Loucy (cell line): Measurements from ENCODE around the gene HELZ.
"Not testable (repeated sequence)": the region's sequence is repeated elsewhere in the genome, so short reads cannot be mapped to it uniquely, and the experiment has no call there.

Source experiments
- EZH2phosphoT487 ChIP-seq: fragments of 200-600 bp; IDR thresholded peaks from 2 replicates; pipeline ENCODE4 v1.6.1; 2018; ENCODE audit warnings: antibody characterized with exemption, mild to moderate bottlenecking, moderate library complexity, borderline replicate concordance
- TF ChIP-seq, protein P1 (sequence below): fragments of 200-600 bp; sonication (generic); conservative IDR thresholded peaks from 2 replicates; pipeline ENCODE4 v1.5.1; 2014; ENCODE audit warnings: mild to moderate bottlenecking, antibody characterized with exemption, low read length

DNA sequence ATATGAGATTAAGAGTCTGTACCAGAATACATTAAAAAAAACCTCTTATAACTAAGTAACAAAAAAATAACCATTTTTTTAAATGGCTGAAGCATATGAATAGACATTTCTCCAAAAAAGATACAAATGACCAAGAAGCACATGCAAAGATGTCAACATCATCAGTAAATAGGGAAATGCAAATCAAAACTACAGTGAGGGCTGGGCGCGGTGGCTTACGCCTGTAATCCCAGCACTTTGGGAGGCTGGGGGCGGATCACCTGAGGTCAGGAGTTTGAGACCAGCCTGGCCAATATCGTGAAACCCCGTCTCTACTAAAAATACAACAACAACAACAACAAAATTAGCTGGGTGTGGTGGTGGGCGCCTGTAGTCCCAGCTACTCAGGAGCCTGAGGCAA is 140.4 kb downstream of the HELZ start:
- TF ChIP-seq, protein P1, sequence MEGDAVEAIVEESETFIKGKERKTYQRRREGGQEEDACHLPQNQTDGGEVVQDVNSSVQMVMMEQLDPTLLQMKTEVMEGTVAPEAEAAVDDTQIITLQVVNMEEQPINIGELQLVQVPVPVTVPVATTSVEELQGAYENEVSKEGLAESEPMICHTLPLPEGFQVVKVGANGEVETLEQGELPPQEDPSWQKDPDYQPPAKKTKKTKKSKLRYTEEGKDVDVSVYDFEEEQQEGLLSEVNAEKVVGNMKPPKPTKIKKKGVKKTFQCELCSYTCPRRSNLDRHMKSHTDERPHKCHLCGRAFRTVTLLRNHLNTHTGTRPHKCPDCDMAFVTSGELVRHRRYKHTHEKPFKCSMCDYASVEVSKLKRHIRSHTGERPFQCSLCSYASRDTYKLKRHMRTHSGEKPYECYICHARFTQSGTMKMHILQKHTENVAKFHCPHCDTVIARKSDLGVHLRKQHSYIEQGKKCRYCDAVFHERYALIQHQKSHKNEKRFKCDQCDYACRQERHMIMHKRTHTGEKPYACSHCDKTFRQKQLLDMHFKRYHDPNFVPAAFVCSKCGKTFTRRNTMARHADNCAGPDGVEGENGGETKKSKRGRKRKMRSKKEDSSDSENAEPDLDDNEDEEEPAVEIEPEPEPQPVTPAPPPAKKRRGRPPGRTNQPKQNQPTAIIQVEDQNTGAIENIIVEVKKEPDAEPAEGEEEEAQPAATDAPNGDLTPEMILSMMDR, result not testable (repeated sequence)
- TF ChIP-seq EZH2phosphoT487, result not testable (repeated sequence)
